HG02642 (cell line): ENCODE results near the gene GALNT16.
"Not testable (repeated sequence)": the region's sequence is repeated elsewhere in the genome, so short reads cannot be mapped to it uniquely, and the experiment has no call there.

Experiments used
- ATAC-seq: cut with Tn5 transposase; IDR thresholded peaks from one replicate; pipeline ENCODE4 v1.9.1; 2021; ENCODE audit warnings: mild to moderate bottlenecking; ENCODE audit not compliant: unreplicated experiment, poor library complexity

Gene GALNT16

DNA sequence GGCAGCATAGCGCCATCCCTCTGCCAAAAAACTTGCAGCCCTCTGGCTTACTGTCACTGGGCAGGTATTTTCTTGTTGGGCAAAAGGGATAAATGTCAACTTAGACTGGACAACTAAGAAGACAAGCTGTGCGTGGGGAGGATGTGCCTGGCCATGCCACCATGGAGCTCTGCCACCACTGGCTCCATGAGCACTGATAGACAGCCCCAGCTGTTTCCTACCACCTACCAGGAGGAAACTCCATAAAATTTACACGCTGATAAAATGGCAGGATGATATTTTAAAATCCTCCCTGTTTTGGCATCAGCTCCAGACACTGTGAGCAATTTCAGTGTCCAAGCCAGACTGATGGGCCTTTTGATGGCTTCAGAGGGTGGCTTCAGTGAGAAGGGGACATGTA lies 7.1 kb upstream of the GALNT16 start:
- ATAC-seq = no peak

DNA sequence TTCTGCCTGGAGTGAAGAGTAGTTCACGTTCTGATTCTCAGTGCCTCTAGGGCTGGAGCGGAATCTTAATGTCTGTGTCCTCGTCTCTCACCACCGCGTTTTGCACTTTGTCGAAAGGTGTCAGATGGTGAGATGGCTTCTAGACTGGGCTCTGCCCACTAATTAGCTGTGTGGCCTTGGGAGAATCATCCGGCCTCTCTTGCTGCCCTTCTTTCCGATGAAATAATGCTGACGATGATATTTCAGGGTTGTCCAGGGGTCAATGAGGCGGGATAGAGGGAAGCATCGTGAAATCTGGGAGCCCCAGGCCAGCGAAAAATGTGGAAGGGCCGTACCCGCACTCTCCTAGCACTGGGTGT lies 811 bp upstream of the GALNT16 start:
- ATAC-seq = no peak

DNA sequence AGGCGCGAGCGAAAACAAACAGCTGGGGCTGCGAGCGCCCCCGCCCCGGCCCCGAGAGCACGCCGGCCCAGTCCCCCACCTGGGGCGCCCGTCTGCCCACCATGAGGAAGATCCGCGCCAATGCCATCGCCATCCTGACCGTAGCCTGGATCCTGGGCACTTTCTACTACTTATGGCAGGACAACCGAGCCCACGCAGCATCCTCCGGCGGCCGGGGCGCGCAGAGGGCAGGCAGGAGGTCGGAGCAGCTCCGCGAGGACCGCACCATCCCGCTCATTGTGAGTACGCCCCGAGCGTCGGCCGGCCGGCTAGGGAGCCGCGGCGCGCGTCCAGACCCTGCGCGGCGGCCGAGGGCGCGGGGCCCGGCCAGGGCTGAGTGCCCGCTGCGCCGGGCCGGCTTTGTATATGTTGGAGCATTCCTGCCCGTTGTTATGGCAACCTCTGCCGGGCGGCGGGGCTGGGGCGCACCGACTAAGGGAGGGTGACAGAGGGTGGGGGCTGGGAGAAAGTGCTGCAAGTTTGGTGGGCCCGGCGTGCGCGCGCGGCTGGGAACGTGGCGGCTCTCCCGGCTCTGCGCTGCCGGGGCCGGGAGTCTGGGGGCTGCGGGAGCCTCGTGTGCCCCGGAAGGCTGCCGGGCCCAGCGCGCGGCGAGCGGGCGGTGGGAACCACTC lies 367 bp downstream of the GALNT16 start:
- no peak for ATAC-seq

DNA sequence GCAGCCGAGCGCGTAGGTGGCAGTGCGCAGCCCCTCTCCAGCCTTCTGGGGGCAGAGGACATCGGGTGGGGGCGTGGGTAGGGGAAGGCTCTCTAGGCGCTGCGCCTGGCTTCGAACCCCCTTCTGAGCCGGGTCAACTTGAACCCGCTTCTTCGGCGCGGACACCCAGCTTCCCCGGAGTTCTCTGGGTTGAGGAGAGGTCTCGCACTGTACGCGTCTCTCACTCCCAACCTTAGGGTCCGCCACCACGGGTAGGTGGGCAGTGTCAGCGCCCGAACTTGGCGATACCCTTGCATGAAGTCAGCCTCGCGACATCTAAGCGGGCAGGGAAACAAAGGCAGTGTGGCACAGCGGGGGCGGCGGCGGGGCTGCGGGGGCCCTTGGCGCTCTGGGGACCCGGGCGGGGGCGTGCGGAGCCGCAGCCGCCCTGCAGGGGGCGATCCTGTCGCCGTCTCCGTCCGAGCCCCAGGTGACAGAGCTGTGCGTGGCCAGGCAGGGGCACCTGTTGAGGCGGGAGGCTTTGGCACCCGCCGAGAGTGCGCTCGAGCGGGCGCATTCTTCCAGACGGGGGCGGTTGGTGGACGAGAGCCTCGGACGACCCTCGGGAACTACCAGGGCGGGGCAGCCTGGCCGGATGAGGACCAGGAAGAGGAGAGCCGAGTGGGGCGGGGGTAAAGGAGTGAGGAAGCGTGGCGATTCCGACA lies 1.1 kb downstream of the GALNT16 start:
- ATAC-seq = peak; percentile 56

DNA sequence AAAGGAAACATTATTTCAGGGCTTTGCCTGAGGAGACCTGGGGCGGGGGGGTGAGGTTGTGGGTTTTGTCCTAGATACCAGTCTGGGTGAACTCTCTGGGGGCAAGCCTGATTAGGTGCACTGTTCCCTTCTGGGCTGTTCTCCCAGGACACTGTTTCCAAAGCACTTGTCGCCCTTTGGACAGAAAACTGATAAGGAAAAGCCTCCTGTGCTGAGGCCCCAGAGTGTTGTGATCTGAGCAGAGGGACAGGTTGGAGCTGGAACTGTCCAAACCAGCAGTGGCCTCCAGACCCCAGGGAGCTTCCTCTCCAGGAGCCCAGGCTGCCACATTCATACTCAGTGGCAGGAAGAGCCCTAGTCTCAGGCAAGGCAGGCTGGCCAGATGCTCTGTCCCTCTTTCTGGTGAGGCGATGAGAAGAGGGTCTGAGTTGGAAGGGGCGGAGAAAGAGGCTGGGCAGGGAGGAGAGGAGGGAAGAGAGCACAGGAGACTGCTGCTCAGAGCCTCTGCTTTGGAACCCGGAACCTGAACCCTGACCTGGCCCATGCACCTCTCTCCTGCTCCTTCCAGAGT lies 1.9 kb downstream of the GALNT16 start:
- no peak for ATAC-seq

DNA sequence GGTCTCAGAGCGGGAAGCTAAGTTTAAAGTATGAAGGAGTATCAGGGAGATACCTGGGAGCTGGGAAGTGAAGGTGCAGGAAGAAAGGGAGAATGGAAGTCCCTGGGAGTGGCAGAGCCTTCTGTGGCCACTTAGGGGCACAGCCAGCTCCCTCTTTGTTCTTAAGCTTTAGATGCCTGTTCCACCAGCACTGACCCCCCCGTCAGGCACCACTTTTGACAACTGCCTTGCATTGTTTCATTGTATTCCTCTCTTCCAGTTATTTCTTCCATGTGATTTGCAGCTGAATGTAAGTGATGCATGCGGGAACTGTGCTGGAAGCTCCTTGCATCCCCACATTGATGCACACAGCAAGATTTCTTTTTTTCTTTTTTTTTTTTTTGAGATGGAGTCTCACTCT lies 2.6 kb downstream of the GALNT16 start:
- ATAC-seq = no peak

DNA sequence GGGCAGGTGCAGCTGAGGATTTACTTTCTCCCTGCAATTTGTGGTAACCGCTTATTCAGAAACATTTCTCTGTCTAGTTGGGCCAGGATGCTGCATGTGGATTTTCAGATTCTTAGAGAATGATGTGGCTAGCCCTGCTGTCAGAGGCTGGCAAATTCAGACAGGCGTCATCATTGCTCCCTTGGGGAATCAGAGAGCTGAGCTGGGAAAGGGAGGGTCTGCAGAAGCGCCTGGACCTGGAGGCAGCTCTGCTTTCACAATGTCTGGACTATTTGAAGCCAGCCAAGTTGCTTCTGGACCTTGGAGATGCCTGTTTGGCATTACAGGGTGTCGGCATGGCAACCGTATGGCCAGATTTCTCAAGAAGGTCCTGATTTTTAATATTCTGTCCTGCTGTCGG lies 3.4 kb downstream of the GALNT16 start:
- ATAC-seq = no peak

DNA sequence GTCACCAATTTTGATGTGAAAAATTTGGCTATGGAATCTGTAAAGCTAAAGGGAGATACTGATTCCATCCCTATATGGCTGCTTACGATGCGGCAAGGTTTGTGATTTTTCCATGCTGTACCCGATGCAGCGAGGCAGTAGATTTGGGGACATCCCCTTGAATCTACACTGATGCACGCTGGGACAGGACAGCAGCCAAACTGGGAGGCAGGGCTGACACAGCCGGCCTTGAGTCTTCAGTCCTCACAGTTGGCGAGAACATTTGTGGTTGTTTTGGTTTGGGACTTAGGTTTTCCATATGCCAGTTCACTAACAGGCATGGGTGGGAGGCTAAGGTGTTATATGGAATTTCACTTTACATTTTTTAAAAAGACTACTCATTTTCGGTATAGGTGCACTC lies 3.8 kb downstream of the GALNT16 start:
- no peak for ATAC-seq

DNA sequence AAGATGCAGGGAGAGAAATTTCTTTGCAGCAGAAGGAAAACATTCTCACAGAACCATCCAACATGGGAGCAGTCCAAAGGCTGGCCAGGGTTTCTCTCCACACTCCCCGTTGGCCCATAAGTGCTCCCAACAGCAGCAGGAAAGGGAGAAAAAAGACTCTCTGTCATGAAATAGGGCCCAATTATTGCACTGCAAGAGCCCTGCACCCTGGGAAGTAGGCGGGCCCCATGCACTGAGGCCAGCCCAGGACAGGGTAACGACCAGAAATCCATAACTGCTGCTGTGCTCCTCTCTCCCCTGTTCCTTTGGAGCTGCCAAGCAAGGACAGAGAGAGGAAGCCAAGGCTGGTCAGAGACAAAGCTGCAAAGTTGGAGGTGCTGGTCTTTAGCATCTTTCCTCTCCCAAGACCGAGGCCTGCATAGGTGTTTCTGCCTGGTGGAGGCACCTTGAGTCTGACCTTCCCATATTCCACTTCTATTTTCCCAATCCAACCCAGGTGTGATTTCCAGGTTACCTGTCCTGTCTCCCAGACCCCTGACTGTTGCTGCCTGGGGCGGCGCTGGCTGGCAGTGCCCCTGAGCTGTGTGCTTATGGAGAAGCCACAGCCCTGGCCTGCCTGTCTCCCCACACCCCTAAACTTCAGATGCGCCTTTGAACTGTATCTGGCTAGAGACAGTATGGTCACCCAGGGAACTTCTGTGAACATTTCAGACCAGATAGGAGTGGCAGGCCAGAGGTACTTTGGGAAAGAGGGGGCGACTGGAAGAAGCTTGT lies 6.8 kb downstream of the GALNT16 start:
- ATAC-seq = no peak

DNA sequence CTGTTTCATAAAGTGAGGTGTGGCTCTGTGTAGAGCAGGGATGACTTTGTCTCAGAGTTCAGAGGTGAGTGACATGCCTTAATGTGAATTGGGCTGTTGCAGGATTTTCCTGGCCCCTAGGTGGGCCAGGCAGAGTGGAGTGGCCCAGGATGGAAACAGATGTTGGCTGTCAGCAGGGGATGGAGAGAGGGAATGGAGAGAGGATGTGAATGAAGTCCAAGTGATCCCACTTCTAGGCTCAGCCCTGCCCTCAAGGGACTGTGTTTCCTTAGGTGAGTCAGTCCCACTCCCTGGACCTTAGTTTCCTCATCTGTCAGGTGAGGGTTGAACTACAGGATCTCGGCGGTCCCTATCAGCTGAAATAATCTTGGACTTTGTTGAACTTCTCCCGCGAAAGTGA lies 7.5 kb downstream of the GALNT16 start:
- ATAC-seq = no peak

DNA sequence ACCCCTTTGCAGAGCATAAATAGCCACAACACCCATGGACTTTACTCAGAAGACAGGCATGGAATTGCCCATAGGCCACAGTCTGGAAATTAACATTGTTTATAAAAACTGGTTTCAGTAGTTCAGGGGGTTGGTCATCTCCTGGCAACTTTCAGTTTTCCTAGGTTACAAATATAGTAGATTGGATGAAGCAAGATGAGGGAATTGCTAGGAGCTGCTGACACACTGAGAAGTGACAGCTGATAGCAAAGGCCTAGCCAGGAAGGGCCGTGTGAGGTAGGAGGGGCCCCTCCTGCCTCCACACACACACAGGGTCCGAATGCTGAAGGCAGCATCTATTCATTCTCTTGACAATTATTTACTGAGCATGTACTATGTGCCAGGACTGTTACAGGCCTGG lies 8.3 kb downstream of the GALNT16 start:
- ATAC-seq = no peak

DNA sequence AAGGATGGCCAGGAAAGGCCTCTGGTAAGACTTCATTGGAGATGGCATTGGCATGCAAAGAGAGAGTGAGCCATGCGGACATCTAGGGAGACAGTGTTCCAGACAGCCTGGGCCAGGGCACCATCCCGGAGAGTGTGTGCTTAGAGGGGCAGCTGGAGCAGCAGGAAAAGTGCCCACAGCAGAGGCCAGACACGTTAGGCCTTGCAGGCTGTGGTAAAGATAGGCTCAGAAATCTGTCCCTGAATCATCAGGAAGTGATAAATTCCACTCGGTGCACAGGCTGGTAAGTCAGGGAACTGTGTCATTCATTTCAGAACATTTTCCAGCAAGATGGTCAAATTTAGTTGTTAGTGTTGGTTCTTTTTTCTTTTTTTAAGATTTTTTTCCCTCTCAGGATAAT lies 8.8 kb downstream of the GALNT16 start:
- no peak for ATAC-seq

DNA sequence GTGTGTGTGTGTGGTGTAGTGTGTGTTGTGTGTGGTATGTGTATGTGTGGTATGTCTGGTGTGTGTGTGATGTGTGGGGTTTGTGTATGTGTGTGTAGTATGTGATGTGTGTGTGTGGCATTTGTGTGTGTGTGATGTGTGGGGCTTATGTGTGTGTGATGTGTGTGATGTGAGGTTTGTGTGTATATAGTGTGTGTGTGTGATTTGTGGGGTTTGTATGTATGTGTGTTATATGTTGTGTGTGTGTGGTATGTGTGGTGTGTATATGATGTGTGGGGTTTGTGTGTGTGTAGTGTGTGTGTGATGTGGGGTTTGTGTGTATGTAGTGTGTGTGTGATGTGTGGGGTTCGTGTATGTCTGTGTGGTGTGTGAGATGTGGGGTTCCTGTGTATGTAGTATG lies 9.4 kb downstream of the GALNT16 start:
- ATAC-seq = no peak

DNA sequence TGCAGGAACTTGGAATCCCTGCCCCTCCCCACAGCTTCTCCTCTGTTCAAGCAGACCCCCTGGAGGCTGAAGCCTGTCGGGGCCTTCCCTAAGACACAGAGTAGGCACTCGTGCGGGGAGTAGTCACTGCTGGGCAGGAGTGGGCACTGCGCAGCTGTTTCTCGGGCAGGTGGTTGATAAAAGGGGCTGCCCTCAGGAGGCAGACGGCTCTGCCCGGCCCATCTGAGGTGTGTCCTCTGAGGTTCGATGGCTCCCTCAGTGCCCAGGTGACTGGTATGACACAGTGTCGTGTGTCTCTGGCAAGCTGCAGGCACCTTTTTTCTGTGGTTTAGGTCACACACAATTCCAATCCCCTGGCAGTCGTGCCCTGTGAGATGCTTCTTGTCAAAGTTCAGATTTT lies 10.1 kb downstream of the GALNT16 start:
- no peak for ATAC-seq

DNA sequence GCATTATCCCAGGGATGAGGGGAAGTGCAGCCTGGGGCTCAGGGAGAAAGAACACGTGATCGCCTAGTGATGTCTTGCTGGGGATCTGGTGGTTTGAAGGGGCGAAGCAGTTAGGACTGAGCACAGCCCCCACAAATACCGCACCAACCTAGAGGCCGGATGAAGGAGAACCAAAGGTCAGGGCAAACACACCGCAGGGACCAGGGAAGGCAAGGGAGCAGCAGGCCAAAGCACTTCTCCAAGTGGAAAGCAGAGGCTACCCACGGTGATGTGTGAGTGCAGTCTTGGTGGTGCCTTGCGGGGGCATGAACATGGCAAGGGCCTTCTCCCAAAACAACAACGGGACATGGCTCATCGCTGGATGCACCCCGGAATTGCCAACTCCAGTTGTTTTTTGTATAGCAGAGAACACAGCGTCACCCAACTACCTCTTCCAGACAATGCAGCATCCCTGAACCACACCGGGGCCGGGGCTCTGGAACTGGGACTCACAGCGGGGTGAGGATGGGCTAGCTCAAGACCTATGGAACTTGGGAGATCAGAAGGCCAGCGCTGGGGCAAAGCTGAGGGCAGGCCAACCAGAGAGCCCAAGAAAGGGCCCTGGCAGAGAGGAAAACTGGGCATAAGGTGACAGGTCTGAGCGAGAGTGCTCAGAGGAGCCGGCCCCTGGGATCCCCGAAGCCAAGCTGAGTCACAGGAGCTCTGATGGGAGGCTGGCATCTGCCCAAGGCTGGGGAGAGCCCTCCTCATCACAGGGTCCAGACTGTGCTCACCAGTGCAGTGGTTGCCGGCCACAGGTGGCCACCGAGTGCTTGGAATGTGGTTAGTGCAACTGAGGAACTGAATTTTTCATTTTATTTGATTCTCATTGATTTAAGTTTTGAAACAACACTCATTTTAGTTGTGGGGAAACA lies 11.1 kb downstream of the GALNT16 start:
- no peak for ATAC-seq

DNA sequence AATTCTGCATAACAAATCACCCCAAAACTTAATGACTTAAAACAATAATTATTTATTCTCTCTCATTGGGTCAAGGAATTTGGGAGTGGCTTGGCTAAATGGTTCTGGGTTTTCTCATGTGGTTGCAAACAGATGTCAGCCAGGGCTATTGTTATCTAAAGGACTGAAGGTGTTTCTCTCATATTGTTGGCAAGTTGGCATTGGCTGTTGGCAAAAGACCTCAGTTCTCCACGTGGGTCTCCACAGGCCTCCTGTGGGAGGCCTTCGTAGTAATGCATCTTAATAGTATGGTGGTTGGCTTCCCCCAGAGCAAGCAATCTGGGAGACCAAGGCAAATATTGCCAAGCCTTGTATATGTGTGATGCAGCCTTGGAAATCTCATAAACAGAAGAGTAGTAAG lies 14.4 kb downstream of the GALNT16 start:
- no peak for ATAC-seq

DNA sequence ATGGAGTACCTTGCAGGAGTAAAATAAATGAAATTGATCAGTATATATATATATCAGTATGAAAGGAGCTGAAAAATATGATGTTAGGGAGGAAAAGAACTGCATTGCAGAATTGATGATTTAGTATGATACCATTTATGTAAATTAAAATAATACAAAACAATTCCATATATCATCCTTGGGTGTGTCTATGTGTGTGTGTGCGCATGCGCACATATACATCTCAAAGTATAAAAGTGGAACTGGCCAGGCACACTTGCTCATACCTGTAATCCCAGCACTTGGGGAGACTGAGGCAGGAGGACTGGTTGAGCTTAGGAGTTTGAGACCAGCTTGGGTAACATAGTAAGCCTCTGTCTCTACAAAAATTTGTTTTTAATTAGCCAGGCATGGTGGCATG lies 15.4 kb downstream of the GALNT16 start:
- no peak for ATAC-seq

DNA sequence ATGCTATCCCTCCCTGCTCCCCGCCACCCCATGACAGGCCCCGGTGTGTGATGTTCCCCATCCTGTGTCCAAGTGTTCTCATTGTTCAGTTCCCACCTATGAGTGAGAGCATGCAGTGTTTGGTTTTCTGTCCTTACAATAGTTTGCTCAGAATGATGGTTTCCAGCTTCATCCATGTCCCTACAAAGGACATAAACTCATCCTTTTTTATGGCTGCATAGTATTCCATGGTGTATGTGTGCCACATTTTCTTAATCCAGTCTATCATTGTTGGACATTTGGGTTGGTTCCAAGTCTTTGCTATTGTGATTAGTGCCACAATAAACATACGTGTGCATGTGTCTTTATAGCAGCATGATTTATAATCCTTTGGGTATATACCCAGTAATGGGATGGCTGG lies 17.4 kb downstream of the GALNT16 start:
- ATAC-seq = not testable (repeated sequence)

DNA sequence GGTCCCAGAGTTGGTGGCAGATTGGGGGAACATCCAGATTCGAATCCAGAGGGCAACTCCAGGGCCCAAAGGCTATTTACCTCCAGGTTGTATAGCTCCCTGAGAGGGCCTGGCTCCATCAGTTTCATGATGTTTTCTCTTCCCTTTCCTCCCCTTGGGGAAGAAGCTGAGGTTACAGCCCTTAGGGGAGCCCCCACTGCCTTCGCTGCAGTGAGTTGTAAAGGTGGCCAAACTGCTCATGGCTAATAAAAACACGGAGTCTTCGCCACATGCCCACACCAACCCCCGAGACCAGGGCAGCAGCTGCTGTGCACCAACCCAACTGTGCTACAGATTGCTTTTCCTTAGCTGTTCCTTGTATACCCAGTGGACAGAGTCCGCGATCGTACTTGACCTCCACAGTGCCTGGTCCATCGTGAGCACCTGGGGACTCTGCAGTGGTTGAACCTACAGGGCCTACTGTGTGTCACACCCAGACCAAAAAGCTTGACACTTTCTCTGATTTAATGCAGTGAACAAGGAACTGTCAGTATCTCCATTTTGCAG lies 20.9 kb downstream of the GALNT16 start:
- ATAC-seq = no peak
